ENCODE data around the gene XIRP1.

DNA sequence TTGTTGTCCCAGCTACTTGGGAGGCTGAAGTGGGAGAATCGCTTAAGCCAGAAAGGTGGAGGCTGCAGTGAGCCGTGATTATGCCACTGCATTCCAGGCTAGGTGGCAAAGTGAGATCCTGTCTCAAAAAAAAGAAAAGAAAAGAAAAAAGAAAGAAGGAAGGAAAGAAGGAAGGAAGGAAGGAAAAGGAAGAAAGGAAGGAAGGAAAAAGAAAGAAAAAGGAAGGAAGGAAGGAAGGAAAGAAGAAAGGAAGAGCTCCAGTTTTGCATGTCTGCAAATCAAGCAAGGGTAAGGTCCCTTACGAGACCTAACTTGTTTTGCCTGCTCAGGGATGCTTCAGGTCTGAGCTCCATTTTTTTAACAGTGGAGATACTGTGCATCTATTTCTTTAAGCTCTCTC lies 3.6 kb upstream of the XIRP1 start:
- TF ChIP-seq, protein P1, sequence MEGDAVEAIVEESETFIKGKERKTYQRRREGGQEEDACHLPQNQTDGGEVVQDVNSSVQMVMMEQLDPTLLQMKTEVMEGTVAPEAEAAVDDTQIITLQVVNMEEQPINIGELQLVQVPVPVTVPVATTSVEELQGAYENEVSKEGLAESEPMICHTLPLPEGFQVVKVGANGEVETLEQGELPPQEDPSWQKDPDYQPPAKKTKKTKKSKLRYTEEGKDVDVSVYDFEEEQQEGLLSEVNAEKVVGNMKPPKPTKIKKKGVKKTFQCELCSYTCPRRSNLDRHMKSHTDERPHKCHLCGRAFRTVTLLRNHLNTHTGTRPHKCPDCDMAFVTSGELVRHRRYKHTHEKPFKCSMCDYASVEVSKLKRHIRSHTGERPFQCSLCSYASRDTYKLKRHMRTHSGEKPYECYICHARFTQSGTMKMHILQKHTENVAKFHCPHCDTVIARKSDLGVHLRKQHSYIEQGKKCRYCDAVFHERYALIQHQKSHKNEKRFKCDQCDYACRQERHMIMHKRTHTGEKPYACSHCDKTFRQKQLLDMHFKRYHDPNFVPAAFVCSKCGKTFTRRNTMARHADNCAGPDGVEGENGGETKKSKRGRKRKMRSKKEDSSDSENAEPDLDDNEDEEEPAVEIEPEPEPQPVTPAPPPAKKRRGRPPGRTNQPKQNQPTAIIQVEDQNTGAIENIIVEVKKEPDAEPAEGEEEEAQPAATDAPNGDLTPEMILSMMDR (IDR thresholded peaks at IDR 0.05; ENCODE audit: low read depth, low read length) = no peak
- no peak for TF ChIP-seq EZH2phosphoT487 (IDR thresholded peaks at IDR 0.05; ENCODE audit: low read depth)

All from OCI-LY3 (cell line).